Measurements from ENCODE around the gene PLEKHG4B.
A peak's percentile ranks its signal among the peaks of the same experiment; 100 is the strongest.

PLEKHG4B gene

DNA sequence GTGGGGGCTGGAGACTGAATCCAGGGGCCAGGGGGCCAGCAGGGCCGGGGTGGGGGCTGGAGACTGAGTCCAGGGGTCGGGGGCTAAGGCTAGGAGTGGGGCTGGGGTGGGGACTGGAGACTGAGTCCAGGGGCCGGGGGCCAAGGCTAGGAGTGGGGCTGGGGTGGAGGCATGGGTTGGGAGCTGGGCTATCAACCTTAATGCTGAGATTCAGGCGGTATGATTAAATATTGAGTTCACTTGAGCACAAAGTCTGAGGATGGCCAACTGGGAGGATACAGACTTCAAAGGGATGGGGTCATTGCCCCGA lies 82.3 kb downstream of the PLEKHG4B start:
- no peak for DNase-seq

- no peak for DNase-seq
Observed at GRCh38 chr5:174876-175465, 83.0 kb downstream of the PLEKHG4B start.

GRCh38 chr5:176296-176823 lies 84.4 kb downstream of the PLEKHG4B start:
- DNase-seq = no peak

DNA sequence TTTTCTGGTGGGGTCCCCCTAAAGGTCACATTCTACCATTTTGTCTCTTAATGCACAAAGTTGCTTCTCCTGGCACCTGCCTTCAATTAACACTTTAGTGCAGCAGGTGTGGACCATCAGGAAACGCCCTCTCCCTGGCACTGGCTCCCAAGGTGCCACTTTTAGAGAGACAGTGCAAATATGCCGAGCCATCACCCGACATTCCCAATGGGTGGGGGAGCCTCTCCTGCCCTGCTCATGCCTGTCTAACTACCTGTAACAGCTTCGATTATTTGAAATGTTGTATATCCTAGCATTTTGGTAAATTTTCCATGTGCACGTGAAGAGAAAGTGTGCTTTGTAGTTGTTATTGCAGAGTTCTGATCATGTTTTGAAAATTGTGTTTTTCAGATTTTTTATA lies 86.1 kb downstream of the PLEKHG4B start:
- DNase-seq = no peak

- no peak for DNase-seq
Observed at GRCh38 chr5:179401-179800, 87.4 kb downstream of the PLEKHG4B start.

DNA sequence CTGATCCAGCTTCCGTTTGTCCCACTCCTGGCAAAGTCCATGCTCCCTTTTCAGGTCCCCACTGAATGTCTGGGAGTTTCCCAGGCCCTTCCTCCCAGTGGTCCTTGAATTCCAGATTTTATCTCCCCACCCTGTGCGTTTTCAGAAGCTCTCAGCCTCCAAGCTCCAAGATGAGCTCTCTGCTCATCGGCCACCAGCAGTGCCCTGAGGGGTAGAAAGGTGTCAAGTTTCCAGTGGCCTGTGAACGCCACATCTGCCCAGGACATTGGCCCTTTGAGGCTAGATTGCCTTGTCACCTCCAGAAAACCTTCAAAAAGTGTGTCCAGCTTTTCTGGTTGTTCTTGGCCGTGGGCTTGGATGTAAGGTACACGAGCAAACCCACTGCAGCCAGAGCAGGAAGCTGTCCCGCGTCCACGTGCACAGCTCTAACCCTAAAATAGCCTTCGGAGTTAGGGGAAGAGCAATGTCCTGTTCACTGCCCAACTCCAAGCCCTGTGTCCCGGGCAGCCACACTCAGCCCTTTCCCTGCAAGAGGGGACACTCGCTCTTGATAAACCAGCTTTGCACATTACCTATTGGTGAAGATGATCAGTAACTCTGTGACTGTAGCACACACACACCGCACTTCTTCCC lies 88.4 kb downstream of the PLEKHG4B start:
- no peak for DNase-seq

DNA sequence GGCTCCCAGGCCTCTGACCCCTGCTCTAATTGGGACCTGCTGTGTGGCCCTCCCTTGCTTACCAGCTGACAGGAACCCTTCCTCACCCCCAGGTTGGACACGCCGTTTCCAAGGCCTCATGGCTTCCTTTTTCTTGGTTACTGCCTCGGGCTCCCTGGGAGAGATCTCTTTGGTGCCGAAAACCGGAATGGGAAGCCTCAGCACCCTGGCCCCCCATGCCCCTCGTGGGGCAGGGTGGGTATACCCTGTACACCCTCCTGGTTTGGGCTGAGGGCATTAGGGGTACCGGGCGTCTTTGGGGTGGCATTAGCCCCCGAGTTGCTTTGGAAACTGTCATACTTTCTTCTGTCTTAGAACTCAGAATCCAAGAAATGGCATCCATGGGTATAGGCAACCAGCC lies 89.2 kb downstream of the PLEKHG4B start:
- no peak for DNase-seq

DNA sequence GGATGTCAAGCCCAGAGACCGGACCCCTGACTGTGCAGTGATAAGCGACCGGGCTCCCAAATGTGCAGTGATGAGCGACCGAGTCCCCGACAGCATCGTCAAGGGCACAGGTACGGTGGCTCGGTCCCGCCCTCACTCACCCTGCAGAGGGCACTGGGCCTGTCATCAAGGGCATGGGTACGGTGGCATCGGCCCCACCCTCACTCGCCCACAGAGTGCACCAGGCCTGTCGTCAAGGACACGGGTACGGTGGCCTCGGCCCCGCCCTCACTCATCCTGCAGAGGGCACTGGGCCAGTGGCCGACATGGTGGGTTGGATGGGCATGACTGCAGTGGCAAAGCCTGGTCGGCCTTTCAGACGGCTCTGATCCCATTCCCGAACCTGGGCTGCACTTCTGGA lies 89.6 kb downstream of the PLEKHG4B start:
- DNase-seq = no peak

- no peak for DNase-seq
Observed at GRCh38 chr5:182126-182525, 90.2 kb downstream of the PLEKHG4B start.

DNA sequence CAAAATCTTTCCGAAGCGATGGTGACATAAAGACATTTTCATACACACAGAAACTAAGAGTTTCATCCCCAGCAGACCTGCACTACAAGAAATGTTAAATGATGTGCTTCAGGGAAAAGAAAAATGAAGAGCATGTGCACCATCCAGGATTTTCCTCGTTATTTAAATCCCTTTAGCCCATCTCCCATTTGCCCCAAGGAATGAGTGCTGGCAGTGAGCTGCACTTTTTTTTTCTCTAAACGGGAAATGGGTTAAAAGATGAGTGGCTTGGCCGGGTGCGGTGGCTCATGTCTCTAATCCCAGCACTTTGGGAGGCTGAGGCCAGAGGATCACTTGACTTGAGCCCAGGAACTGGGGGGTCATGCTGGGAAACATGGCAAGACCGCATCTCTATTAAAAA lies 92.5 kb downstream of the PLEKHG4B start:
- no peak for DNase-seq

- no peak for DNase-seq
Observed at GRCh38 chr5:185095-186070, 93.4 kb downstream of the PLEKHG4B start.

- no peak for DNase-seq
Observed at GRCh38 chr5:186091-187041, 94.4 kb downstream of the PLEKHG4B start.

DNA sequence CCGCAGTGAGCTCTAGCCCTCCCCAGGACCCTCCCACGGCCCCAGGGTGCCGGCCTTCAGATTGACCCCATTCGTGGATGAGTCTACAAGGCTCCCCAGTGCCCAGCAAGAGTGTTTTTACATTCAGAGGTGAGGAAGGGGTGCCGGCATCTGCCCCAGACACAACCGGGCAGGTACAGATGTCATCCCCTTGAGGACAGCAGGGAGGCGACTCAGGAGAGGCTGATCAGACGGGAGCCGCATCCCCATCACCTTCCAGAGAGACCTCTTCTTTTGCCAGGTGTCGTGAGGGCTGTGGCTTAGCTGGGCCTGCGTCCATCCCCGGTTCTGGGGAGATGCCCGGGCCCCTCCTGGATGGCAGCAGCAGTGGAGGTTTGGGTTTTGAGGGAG lies 95.1 kb downstream of the PLEKHG4B start:
- DNase-seq = no peak

GRCh38 chr5:187617-188451 lies 95.9 kb downstream of the PLEKHG4B start:
- no peak for DNase-seq

- peak; percentile 93 for DNase-seq
Observed at GRCh38 chr5:188488-189481, 96.8 kb downstream of the PLEKHG4B start.

DNA sequence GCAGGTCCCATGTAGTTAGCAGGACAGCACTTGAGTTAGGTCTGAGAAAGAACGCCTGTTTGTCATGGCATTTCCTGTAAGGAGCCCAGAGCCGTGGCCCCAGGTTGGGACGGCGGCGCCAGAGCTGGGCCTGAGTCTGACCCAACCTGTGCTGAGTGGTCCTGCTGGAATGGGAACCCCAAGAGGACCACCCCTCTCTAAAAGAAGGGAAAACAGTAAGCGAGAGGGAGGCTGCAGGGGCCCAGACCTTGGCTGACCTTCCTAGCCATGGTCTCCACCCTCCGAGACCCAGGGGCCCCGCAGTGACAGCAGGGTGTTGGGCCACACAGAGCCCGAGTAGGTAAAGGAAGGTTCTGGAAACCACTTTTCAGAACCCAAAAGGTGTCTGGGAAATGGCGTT lies 97.5 kb downstream of the PLEKHG4B start:
- no peak for DNase-seq

DNA sequence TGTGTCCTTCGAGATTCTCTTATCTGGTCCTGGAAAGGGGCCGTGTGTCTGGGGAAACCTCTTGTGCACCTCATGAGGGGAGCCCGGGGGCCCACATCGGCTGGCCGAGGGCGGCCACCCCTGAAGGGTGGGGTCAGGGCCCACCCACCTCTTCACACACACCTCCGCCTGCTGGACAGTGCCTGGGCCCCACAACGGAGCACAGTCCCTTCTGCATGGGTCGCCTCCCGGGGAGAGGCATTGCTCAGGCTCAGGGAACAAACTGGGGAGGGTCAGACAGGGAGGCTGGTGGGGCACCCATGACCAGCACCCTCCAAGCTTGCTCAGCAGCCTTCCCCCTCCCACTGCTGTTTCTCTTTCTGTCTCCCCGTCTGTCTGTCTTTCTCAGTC lies 98.0 kb downstream of the PLEKHG4B start:
- DNase-seq = no peak

- no peak for DNase-seq
Observed at GRCh38 chr5:190366-191035, 98.5 kb downstream of the PLEKHG4B start.

DNA sequence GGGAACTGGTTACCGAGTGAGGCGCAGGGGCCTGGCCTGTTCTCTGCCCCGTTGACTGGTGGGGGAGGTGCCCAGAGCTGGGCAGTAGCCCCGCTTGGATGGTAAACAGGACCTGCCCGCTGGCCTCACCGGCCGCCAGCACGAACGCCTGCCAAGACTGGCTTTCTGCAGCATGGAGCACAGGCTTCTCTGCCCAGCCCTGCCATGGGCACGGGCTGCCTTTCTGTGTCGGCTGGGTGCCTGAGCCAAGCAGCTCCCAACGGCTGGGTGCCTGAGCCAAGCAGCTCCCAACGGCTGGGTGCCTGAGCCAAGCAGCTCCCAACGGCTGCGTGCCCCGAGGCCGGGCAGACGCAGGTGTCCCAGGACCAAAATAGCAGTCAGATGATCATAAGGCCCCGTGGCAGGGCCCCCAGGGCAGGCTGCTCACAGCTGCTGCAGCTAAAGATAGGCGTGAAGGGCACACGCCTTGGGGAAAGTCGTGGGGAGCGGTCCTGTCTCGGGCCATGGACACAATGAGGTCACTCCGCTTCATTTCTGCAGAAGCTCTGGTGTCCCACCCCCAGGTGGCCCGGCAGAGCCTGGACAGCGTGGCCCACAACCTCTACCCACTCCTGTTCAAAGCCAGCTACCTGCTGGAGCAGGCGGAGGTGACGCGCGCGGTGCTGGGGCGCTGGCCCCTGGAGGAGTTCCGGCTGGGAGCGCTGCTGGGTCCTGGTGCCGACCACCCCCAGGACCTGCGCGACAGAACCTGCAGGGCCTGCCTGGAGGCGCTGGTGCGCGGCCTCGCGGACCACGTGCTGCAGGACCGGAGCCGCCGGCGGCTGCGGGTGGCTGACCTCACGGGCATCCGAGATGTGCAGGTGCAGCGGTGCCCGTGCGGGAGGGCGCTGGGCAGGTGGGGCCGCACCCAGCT lies 99.3 kb downstream of the PLEKHG4B start, which contains the start of gene LRRC14B:
LRRC14B (plus strand) TSS at position 460 of the 913 bp plus-strand sequence; CDS start at position 504, 44 bp downstream.
- peak; percentile 25 for DNase-seq
